ENCODE results near the gene TDRD10.

TDRD10 gene

DNA sequence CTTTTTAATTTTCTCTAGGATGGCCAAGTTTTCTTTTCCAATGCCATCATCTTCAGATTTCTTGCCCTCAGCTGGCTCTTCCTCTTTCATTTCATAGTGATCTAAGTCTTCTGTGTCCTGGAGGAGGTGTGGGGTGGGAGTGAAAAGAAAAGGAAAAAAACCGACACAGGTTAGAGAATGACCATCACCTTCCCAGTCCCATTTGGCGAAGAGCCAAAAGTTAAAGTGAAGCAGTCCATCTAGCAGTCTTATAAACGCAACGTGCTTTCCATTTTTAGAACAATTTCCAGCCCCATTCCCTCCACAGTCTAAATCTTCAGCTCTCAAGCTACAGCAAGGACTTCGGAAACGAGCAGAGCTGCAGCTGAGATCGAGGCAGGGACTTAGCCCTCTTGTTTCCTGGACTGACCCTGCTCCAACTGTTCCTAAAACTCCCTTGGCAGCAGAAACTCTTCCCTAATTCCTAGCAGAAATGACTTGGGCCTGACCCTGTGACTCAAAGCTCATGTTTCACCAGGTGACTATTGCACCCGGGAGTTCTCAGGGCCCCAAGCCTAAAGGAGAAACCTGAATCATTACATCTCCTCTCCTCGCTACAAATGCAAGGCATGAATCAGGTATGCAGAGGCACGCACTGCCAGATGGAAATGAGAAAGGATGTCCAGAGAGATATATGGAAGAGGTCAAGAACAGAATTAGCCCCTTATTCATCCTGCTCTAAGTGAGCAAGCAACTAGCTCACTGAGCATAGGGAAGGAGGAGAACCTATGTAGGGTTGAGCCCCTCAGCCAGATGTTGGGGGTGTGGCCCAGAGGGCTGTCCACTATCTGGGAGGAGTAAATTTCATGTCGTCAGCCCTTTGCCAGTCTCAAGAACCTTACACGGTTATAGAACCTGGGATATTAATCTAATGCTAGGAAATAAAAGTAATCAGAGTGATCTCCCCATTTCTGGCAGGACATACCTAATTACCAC lies 51.3 kb downstream of the TDRD10 start:
- no peak for DNase-seq (ENCODE audit: low spot score)

GRCh38 chr1:154556422-154556821 lies 54.4 kb downstream of the TDRD10 start:
- DNase-seq (ENCODE audit: low spot score), result no peak

DNA sequence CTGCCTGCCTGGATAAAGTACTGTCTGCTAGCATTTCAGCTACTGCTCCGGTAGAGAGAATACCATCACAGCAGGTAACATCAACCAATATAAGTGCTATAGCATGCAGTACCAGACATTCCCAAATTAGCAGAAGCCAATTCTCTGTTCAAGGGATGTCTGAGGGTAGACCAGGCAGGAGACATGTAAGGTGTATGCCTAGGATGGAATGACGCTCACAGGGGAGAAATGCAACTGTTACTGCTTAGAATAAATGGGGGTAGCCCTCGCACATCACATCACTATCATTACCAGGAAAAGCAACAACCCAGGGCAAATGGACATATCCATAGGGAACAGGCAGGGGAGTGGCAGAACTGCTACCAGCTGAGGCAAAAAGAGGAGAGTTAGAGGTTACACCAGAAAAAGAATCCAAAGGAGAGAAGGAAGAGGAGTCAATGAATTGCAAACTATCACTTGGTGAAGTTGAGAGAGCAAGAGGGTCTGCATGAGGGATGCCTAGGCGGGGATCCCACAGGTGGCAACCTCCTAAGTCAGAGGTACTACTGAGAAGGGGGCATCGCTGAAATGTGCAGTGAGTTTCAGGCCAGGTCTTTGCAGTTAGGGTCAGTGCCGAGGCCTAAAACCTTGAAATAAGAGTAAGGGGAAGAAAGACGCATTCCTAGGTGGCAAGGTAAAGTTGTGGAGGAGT lies 55.4 kb downstream of the TDRD10 start:
- no peak for DNase-seq (ENCODE audit: low spot score)

DNA sequence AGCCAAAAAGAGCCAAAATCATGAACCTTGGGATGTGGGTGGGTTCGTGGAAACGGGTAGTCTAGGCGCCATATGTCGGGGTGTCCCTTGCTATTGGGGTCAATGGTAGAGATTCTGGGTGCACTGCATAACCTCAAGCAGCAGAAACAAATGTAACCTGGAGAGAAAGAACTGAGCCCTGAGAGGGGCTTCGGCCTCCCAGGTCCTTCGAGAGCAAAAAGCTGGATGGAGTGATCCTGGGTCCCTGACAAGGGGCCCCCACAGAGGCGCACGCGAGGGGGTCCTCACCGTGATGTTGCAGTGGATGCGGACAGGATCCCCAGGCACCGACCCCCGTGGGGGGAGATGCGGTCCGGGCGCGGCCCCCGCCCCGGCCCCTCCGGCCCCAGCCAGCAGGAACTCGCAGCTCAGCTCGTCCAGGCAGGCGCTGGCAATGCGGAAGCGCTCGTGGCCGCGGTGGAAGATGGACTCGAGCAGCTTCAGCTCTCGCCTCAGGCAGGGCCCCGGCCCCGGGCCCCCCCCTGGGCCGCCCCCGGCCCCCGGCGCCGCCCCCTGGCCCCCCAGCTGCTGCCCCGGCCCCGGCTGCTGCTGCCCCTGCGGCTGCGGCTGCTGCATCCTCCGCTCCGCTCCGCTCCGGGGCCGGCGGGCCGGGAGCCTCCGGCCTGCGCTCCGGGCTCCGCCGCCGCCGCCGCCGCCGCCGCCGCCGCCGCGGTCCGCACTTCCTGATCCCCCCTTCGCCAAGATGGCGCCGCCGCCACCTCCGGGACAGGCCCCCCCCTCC lies 56.1 kb downstream of the TDRD10 start, which contains the start of gene UBE2Q1:
TSS of gene UBE2Q1 (minus strand) at position 724 of the 781 bp plus-strand sequence. CDS start at position 615, 109 bp downstream.
- no peak for DNase-seq (ENCODE audit: low spot score)

GRCh38 chr1:154558720-154559465 lies 56.9 kb downstream of the TDRD10 start:
- DNase-seq (ENCODE audit: low spot score), result peak; percentile 99

DNA sequence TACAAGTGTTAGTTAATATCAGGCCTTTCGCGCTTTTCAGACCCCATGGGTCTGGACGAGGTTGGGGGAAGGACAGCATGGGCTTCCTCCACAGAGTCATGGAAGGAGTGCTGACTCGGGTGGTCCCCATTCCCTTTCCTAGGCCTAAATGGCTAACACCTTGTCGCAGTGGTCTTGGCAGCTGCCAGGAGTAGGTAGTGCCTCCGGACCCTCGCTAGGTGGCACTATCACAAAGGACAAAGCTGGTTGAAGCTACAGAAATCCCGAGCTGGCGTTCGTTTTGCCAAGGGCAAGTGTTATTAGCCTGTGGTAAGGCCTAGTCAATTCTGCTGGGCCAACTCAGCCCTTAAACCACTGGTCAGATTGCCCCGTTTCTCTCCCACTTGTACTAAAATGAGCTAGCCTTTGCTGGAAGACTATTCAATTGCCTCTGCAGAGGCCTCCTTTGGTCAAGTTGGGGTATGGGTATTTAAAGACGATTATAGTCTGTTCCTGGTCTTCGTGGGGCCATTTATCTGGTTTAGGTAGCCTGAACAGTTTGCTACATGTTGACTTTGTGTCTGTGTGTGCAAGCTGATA lies 57.5 kb downstream of the TDRD10 start:
- DNase-seq (ENCODE audit: low spot score), result peak; percentile 98

DNA sequence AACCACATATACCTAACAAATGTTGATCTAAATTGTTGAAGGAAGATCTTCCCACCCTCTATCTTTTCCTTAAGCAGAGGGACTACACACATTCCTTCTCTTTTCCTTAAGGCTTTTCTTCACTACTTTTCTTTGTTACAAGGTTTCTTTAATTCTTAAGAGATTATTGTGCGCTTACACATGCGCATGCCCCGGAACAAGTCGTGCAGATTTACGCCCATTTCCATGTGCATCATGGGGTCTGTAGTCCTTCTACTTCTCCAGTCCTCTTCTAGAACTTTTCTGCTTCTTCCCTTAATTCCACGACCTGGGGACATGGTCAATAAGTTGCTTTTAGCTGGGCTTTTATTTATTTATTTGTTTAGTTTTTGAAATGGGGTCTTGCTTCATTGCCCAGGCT lies 63.9 kb downstream of the TDRD10 start:
- DNase-seq (ENCODE audit: low spot score), result no peak

DNA sequence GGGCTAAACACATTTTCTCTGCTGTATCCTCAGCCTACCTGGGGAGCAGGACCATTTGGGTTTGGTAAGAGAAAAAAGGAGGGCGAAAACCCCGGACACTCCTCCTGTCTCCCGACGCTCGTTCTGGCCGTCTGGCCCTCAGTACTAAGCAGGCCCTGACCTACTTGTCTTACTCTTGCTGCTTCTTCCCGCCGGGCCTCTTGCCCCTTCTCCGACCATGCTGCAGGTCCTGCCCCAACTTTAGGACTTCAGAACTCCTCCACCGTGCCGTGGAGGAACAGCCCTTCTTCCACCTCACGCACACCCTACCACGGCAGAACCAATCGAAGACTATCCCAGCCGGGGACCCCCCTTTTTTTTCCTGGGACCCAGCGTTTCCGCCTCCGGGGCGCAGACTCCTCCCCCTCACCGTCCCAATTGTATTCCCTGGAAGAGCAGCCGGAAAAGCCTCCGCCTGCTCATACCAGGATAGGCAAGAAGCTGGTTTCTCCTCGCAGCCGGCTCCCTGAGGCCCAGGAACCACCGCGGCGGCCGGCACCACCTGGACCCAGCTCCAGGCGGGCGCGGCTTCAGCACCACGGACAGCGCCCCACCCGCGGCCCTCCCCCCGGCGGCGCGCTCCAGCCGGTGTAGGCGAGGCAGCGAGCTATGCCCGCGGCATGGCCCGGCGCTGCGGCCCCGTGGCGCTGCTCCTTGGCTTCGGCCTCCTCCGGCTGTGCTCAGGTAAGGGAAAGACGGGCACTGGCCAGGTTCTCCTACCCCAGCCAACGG lies 65.6 kb downstream of the TDRD10 start, which contains the start of gene CHRNB2:
TSS of gene CHRNB2 (plus strand) at position 393 of the 771 bp plus-strand sequence. CDS start at position 660, 267 bp downstream.
- peak; percentile 76 for DNase-seq (ENCODE audit: low spot score)

DNA sequence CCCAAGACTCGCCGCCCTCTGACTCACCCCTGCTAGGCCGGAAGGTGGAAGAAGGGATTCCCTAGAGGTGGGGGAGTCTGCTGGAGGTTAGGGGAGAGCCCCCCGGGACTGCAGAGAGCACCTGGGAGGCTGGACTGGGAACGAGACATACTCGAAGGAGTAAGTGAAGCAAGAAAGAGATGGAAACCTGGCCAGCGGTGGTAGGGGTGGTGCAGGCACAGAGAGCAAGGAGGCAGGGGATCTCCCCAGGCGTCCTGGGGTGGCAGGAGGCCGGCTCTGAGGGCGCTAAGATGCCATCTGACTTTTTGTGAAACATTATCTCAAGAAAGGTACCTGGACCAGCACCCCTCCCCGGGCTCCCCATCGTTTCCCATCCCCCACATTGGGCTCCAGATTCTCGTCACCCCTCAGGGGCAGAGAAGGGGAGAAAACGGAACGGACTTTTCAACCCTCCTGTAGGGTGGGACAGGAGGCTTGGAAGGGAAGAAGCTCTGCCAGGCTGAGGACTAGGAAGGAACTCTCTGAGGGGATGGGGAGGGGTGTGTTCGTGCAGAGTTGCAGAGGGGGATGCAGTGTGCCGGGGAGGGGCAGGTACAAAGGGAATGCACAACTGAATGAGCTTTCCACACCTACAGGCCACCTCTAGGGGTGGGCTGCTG lies 66.3 kb downstream of the TDRD10 start:
- DNase-seq (ENCODE audit: low spot score), result no peak

DNA sequence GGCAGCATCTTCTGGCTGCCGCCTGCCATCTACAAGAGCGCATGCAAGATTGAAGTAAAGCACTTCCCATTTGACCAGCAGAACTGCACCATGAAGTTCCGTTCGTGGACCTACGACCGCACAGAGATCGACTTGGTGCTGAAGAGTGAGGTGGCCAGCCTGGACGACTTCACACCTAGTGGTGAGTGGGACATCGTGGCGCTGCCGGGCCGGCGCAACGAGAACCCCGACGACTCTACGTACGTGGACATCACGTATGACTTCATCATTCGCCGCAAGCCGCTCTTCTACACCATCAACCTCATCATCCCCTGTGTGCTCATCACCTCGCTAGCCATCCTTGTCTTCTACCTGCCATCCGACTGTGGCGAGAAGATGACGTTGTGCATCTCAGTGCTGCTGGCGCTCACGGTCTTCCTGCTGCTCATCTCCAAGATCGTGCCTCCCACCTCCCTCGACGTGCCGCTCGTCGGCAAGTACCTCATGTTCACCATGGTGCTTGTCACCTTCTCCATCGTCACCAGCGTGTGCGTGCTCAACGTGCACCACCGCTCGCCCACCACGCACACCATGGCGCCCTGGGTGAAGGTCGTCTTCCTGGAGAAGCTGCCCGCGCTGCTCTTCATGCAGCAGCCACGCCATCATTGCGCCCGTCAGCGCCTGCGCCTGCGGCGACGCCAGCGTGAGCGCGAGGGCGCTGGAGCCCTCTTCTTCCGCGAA lies 69.4 kb downstream of the TDRD10 start:
- no peak for DNase-seq (ENCODE audit: low spot score)

- no peak for DNase-seq (ENCODE audit: low spot score)
Measured at GRCh38 chr1:154571964-154572288, 69.9 kb downstream of the TDRD10 start.

- peak; percentile 79 for DNase-seq (ENCODE audit: low spot score)
Measured at GRCh38 chr1:154572468-154573167, 70.6 kb downstream of the TDRD10 start.

DNA sequence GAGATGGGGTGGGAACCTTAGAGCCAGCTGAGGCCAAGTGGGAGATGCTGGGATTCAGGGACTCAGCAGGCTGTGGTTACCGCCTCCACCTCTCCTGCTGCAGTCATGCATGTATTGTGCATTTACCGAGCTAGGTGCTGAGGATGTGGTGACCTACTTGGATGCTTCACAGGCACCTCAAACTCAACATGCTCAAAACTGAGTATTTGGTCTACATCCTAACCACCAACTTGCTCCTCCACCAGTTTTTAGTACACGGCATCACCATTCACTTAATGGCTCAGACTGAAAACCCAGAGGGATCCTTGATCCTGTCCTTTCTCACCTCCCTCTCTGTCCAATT lies 71.1 kb downstream of the TDRD10 start:
- DNase-seq (ENCODE audit: low spot score), result no peak

DNA sequence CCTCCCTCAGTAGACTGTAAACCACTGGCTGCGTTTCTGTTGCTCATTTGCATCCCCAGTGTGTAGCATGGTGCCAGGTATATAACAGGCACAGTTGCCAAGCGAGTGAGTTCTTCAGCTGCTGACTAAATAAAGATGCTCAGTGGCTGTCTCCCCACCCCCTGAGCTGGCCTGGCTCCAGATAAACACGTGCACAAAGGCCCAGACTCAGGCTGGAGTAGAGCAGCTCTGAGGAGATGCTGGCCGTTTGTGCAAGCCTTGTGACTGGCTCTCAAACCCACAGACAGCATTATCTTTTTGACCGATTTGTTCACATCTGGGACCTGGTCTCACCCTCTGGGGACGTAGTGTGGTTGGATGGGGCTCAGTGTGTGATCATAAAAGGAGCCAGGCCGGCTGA lies 72.7 kb downstream of the TDRD10 start:
- peak; percentile 27 for DNase-seq (ENCODE audit: low spot score)

DNA sequence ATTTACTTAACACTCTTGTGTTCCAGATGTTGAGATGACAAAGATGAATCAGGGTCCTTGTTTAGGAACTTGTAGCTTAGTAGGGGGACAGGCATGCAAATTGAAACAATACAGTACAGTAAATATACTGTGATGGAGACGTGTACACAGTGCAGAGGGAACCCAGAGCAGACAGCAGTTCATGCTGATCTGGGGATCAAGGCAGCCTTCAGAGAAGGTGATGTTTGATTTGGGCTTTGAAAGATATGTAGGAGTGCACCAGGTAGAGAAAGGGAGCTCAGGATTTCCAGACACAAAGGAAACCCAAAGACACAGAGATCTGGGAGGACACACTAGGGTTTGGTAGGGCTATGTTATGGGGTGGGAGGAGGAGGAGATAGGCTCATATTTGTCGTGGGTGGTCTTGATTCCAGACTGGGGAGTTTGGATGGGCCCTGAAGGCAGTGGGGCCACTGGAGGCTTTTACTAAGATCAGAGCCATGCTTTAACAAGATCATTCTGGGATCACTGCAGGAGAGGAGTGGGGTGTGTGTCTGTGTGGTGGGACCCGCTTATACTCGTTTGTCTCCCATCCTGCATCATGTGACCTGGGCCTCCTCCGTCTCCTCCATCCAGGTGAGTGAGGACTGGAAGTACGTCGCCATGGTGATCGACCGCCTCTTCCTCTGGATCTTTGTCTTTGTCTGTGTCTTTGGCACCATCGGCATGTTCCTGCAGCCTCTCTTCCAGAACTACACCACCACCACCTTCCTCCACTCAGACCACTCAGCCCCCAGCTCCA lies 73.3 kb downstream of the TDRD10 start:
- no peak for DNase-seq (ENCODE audit: low spot score)

- no peak for DNase-seq (ENCODE audit: low spot score)
Measured at GRCh38 chr1:154575951-154576566, 74.0 kb downstream of the TDRD10 start.

GRCh38 chr1:154577346-154578057 lies 75.5 kb downstream of the TDRD10 start:
- no peak for DNase-seq (ENCODE audit: low spot score)
